GM19397 (cell line): ENCODE measurements around the gene TREML1.
"Not testable (repeated sequence)": the region's sequence is repeated elsewhere in the genome, so short reads cannot be mapped to it uniquely, and the experiment has no call there.

Source experiments
- ATAC-seq: cut with Tn5 transposase; IDR thresholded peaks from one replicate; pipeline ENCODE4 v1.9.1; 2021; ENCODE audit warnings: mild to moderate bottlenecking, moderate library complexity; ENCODE audit not compliant: unreplicated experiment

TREML1 gene

GRCh38 chr6:41153992-41154625, at the start of gene TREML1:
Gene TREML1 (minus strand): TSS chr6:41154347. CDS start chr6:41154288, 59 bp downstream.
- ATAC-seq, result no peak

GRCh38 chr6:41201764-41202173, 47.6 kb upstream of the TREML1 start:
- no peak for ATAC-seq

GRCh38 chr6:41200901-41201763, 47.0 kb upstream of the TREML1 start, which contains the start of gene TREML2:
Gene TREML2 (minus strand): TSS chr6:41201149. CDS start chr6:41201008, 141 bp downstream.
- no peak for ATAC-seq

DNA sequence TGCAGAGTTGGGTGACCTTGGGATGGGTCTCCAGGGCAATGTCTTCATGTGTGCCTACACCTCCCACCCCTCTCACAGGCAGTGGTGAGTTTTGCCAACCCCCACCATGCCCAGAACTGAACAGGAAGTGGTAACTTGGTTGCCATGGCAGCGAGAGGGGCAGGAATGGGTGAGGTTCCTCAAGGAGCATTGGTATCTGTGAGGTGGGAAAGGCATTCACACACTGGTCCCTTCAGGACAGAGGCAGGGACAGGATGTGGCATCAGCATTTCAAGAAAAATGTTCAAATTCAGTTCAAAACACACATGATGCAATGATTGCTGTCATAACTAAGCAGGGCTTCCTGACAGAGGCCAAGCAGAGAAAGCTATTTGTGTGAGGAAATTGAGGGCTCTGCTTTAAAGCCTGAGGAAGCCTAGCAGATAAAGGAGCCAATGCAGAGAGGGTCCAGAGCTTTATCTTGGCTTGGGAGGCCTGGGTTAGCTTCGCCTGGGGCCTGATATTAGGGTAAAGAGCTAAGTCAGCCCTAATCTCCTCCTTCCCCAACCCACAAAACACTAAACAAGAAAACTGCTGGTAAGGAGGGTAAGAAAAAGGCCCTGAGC, 46.3 kb upstream of the TREML1 start:
- ATAC-seq, result no peak

- no peak for ATAC-seq
Observed at GRCh38 chr6:41199552-41200246, 45.6 kb upstream of the TREML1 start.

DNA sequence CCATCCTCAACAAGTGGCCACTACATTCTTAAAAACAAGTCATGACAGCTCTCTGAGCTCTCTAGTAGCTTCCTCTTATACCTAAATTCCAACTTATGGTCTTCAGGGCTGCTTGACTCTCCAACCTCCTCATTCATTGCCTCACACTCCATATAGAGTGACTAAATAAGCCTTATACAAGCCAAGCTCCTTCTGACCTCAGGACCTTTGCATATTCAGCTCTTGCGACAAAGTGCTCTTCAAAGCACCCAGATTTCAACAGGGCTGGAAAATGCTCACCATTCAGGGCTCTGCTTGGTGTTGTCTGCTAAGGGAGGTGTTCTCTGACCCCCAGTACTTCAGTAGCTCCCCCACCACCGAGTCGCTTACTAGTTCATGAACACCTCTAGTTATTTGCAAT, 43.1 kb upstream of the TREML1 start:
- no peak for ATAC-seq

DNA sequence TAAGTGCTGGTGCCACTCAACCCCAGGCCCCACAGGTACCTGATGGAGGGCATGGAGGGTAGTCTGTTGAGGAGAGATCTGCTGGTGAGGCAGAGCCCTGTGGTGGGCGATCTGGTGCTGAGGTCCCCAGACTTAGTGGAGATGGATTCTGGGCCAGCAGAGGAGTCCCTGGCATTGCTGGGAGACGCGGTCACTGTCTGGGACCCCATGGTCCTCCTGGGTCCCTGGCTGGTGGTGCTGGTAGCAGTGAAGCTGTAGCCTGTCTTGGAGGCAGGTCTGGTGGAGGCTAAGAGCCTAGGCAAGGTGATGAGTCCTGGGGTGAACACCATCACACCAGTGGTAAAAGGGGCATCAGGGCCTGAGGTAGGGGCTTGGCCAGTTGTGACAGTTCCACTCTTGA, 40.2 kb upstream of the TREML1 start:
- ATAC-seq, result no peak

- ATAC-seq, result no peak
Observed at GRCh38 chr6:41193884-41194283, 39.7 kb upstream of the TREML1 start.

- no peak for ATAC-seq
Observed at GRCh38 chr6:41193171-41193734, 39.1 kb upstream of the TREML1 start.

GRCh38 chr6:41191569-41191968, 37.4 kb upstream of the TREML1 start:
- no peak for ATAC-seq

GRCh38 chr6:41190791-41191190, 36.6 kb upstream of the TREML1 start:
- no peak for ATAC-seq

DNA sequence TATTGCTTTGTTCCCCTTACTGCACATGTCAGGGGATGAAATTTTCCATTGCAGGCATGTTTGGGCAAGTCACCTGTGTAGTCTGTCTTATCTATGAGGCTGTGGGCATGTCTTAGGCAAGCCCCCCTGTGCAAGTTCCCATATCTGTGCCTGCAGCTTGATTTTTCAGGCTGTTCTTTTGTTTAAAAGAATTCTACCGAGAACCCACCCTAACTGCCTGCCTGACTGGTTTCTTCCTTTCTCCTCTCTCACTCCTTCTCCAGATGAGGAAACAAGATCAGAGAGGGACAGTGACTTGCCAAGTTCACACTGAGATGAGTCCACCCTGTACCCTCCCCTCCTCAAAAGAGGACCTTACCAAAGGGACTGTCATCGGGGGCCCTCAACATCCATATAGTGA, 35.8 kb upstream of the TREML1 start:
- no peak for ATAC-seq

DNA sequence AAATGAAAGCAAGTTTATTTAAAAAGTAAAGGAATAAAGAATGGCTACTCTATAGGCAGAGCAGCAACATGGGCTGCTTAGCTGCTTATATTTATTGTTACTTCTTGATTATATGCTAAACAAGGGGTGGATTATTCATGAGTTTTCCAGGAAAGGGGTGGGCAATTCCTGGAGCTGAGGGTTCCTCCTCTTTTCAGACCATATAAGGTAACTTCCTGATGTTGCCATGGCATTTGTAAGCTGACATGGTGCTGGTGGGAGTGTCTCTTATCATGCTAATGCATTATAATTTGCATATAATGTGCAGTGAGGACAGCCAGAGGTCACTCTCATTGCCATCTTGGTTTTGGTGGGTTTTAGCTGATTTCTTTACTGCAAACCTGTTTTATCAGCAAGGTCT, 34.9 kb upstream of the TREML1 start:
- ATAC-seq, result not testable (repeated sequence)

- ATAC-seq, result no peak
Observed at GRCh38 chr6:41187924-41188886, 34.1 kb upstream of the TREML1 start.

DNA sequence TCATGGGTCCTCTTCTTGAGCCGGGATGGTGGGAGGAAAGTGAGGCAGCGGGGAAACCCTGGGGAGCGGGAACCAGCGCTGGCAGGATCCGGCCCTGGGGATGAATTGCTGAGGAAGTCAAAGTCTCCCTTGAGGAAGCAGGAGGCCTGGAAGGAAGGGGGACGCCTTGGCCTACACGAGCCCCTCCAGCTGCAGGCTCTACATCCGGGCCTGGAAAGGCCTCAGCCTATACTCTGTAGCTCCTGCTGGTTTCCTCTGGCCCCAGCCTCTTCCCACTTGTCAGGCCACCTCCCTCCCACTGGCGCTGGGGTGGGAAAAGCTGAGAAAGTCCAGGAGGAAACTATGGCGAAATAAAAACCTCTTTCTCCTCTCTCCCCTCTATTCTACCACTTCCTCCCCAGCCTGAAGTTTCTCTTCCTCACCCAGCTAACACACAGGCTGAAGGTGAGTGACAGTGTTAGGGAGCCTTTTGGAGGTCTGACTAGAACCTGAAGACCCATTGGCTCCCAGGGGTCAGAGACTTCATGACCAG, 31.9 kb upstream of the TREML1 start:
- ATAC-seq, result no peak

- no peak for ATAC-seq
Observed at GRCh38 chr6:41184761-41185160, 30.6 kb upstream of the TREML1 start.

- ATAC-seq, result no peak
Observed at GRCh38 chr6:41182069-41183034, 28.2 kb upstream of the TREML1 start.

GRCh38 chr6:41181566-41181965, 27.4 kb upstream of the TREML1 start:
- no peak for ATAC-seq
